H1 (cell line): ENCODE data around the gene TTLL1. TPM values are rescaled to one million over a fixed set of nuclear protein-coding genes. Genes with fewer than 3 reads are reported as not detected.

ENCODE experiments used
- CTCF ChIA-PET: fragments of 300-600 bp; sonication (Branson Sonifier 250); formaldehyde crosslinking; loops from one replicate; lab custom pipeline; 2021; ENCODE audit not compliant: partially characterized antibody; lab: Charles Lee
- POLR2A ChIA-PET: fragments of 300-600 bp; sonication (Branson Sonifier 250); formaldehyde crosslinking; loops from one replicate; lab custom pipeline; 2021; ENCODE audit warnings: inconsistent platforms; ENCODE audit not compliant: partially characterized antibody; lab: Charles Lee
- DNase-seq, 2 experiments: peaks; one replicate each; pipeline versions ENCODE4 v3.0.0 to v3.0.0-alpha.2; 2010 to 2022; ENCODE audit warnings: low spot score in 2 of 2, low read depth in 1 of 2, mixed read lengths in 1 of 2
- FAIRE-seq: peaks from 2 replicates; lab custom pipeline; 2011; peaks lifted over from hg19 to GRCh38; lab: Jason Lieb, UNC
- H2AFZ ChIP-seq: 2 replicates; pipeline ENCODE4 v1.8.1; 2012; ENCODE audit warnings: low read length, inconsistent platforms
- H2AK5ac ChIP-seq: 2 replicates; pipeline ENCODE4 v1.6.1; 2013; ENCODE audit warnings: low read depth, low read length
- H2BK120ac ChIP-seq: replicated peaks from 2 replicates; pipeline ENCODE3; 2013; ENCODE audit warnings: low read depth, low read length, inconsistent platforms
- H2BK12ac ChIP-seq: 2 replicates; pipeline ENCODE4 v1.6.1; 2013; ENCODE audit warnings: low read depth, low read length
- H2BK15ac ChIP-seq: 2 replicates; pipeline ENCODE4 v1.6.1; 2013; ENCODE audit warnings: low read length
- H2BK20ac ChIP-seq: 2 replicates; pipeline ENCODE4 v1.6.1; 2013; ENCODE audit warnings: low read length
- H2BK5ac ChIP-seq: 2 replicates; pipeline ENCODE4 v1.6.1; 2013; ENCODE audit warnings: low read depth, low read length
- H3K14ac ChIP-seq: 2 replicates; pipeline ENCODE4 v1.6.1; 2013; ENCODE audit warnings: inconsistent platforms; ENCODE audit not compliant: insufficient read length
- H3K18ac ChIP-seq: 2 replicates; pipeline ENCODE4 v1.6.1; 2013; ENCODE audit warnings: low read length; ENCODE audit errors: extremely low read depth
- H3K23ac ChIP-seq: 2 replicates; pipeline ENCODE4 v1.6.1; 2013; ENCODE audit warnings: inconsistent platforms; ENCODE audit not compliant: insufficient read length
- H3K23me2 ChIP-seq: 2 replicates; pipeline ENCODE4 v1.6.1; 2013; ENCODE audit warnings: low read depth, low read length
- H3K27ac ChIP-seq: 2 replicates; pipeline ENCODE4 v1.6.1; 2011; ENCODE audit warnings: low read depth, low read length, inconsistent platforms
- H3K27me3 ChIP-seq, 4 experiments: replicated peaks in 1 of 4; 1 replicate in 1 of 4; 2 replicates in 3 of 4; pipeline versions ENCODE4 v1.6.1 to v1.8.1; 2011 to 2013; ENCODE audit warnings: low read length in 3 of 4, mild to moderate bottlenecking in 3 of 4, inconsistent platforms in 2 of 4, mixed read lengths in 2 of 4, moderate library complexity in 1 of 4; ENCODE audit not compliant: control insufficient read depth in 3 of 4, insufficient read depth in 3 of 4; ENCODE audit errors: extremely low read depth in 1 of 4
- H3K36me3 ChIP-seq, 4 experiments: 2 replicates each; pipeline versions ENCODE4 v1.6.1 to v1.8.1; 2011 to 2013; ENCODE audit warnings: mild to moderate bottlenecking in 4 of 4, low read length in 3 of 4, moderate library complexity in 2 of 4, control low read depth in 1 of 4, inconsistent platforms in 1 of 4; ENCODE audit not compliant: insufficient read depth in 4 of 4, control insufficient read depth in 2 of 4
- H3K4ac ChIP-seq: replicated peaks from 2 replicates; pipeline ENCODE3; 2013; ENCODE audit warnings: low read length, low read depth, mixed read lengths, inconsistent platforms; ENCODE audit not compliant: insufficient read length
- H3K4me1 ChIP-seq, 4 experiments: replicated peaks in 1 of 4; 1 replicate in 1 of 4; 2 replicates in 3 of 4; pipeline versions ENCODE4 v1.6.1 to v1.8.1; 2011 to 2013; ENCODE audit warnings: low read length in 3 of 4, inconsistent platforms in 2 of 4, mixed read lengths in 1 of 4; ENCODE audit not compliant: insufficient read depth in 4 of 4, control insufficient read depth in 3 of 4
- H3K4me2 ChIP-seq, 2 experiments: 2 replicates each; pipeline versions ENCODE4 v1.6.1 to v1.8.1; 2011 to 2013; ENCODE audit warnings: low read depth in 2 of 2, low read length in 2 of 2, control low read depth in 1 of 2, inconsistent platforms in 1 of 2, mild to moderate bottlenecking in 1 of 2; ENCODE audit not compliant: insufficient read depth in 1 of 2
- H3K4me3 ChIP-seq, 4 experiments: fragments of 200-600, 300-600 bp in 1 of 4; sonication (generic), shearing (Covaris generic), sonication (Bioruptor Twin) in 1 of 4; 2 replicates each; pipeline versions ENCODE4 v1.5.1 to v1.8.1; 2011 to 2016; ENCODE audit warnings: low read length in 4 of 4, low read depth in 3 of 4, control low read depth in 2 of 4, inconsistent platforms in 2 of 4, mild to moderate bottlenecking in 2 of 4, mixed read lengths in 1 of 4, moderate library complexity in 1 of 4; ENCODE audit not compliant: insufficient read depth in 2 of 4; ENCODE audit errors: extremely low read depth in 1 of 4
- H3K56ac ChIP-seq: replicated peaks from 2 replicates; pipeline ENCODE3; 2013; ENCODE audit warnings: low read depth, mild to moderate bottlenecking, mixed read lengths, low read length, inconsistent platforms; ENCODE audit not compliant: insufficient read length
- H3K79me1 ChIP-seq: 2 replicates; pipeline ENCODE4 v1.6.1; 2013; ENCODE audit warnings: low read depth, low read length, control low read depth
- H3K79me2 ChIP-seq, 2 experiments: 2 replicates each; pipeline versions ENCODE4 v1.6.1 to v1.8.1; 2012 to 2013; ENCODE audit warnings: low read length in 2 of 2, mild to moderate bottlenecking in 2 of 2, inconsistent platforms in 1 of 2; ENCODE audit not compliant: insufficient read depth in 2 of 2, control insufficient read depth in 1 of 2
- H3K9ac ChIP-seq, 4 experiments: replicated peaks in 1 of 4; 1 replicate in 1 of 4; 2 replicates in 3 of 4; pipeline versions ENCODE4 v1.6.1 to v1.8.1; 2011 to 2013; ENCODE audit warnings: low read depth in 3 of 4, low read length in 3 of 4, control low read depth in 2 of 4, mild to moderate bottlenecking in 2 of 4, moderate library complexity in 2 of 4, inconsistent platforms in 1 of 4; ENCODE audit errors: extremely low read depth in 1 of 4
- H3K9me3 ChIP-seq, 2 experiments: 2 replicates each; pipeline versions ENCODE4 v1.6.1 to v1.8.1; 2012 to 2013; ENCODE audit warnings: mild to moderate bottlenecking in 2 of 2, moderate library complexity in 2 of 2, control low read depth in 1 of 2, inconsistent platforms in 1 of 2, low read depth in 1 of 2, low read length in 1 of 2, mixed read lengths in 1 of 2; ENCODE audit not compliant: insufficient read depth in 2 of 2
- H4K20me1 ChIP-seq, 2 experiments: replicated peaks in 1 of 2; 2 replicates each; pipeline versions ENCODE3 to v1.8.1; 2011 to 2013; ENCODE audit warnings: inconsistent platforms in 2 of 2, low read length in 2 of 2, mild to moderate bottlenecking in 1 of 2; ENCODE audit not compliant: insufficient read depth in 2 of 2, control insufficient read depth in 1 of 2
- H4K5ac ChIP-seq: 2 replicates; pipeline ENCODE4 v1.6.1; 2013; ENCODE audit warnings: low read length, low read depth, mixed read lengths, inconsistent platforms; ENCODE audit not compliant: insufficient read length
- H4K8ac ChIP-seq: 2 replicates; pipeline ENCODE4 v1.8.0; 2013; ENCODE audit warnings: mild to moderate bottlenecking, moderate library complexity, low read length, inconsistent platforms; ENCODE audit not compliant: insufficient read depth; ENCODE audit errors: extremely low read depth
- H4K91ac ChIP-seq: replicated peaks from 2 replicates; pipeline ENCODE3; 2013; ENCODE audit warnings: low read length, mixed read lengths, inconsistent platforms; ENCODE audit not compliant: insufficient read length
- ATF2 ChIP-seq: IDR thresholded peaks from 2 replicates; pipeline ENCODE4 v1.6.1; 2012; ENCODE audit warnings: low read length, inconsistent platforms
- BACH1 ChIP-seq: IDR thresholded peaks from 2 replicates; pipeline ENCODE4 v1.6.1; 2012; ENCODE audit warnings: low read length, improper control_type of control experiment
- CBX5 ChIP-seq: fragments of 300-800, 300-1000 bp; sonication (generic); IDR thresholded peaks from 2 replicates; pipeline ENCODE4 v1.7.1; 2016; ENCODE audit warnings: antibody characterized with exemption, low read length, low read depth
- CREB1 ChIP-seq: IDR thresholded peaks from 2 replicates; pipeline ENCODE4 v1.6.1; 2012; ENCODE audit warnings: inconsistent platforms
- MAFK ChIP-seq: IDR thresholded peaks from 2 replicates; pipeline ENCODE4 v1.6.1; 2012; ENCODE audit warnings: low read depth, mild to moderate bottlenecking, improper control_type of control experiment, low read length
- NANOG ChIP-seq: IDR thresholded peaks from 2 replicates; pipeline ENCODE4 v1.6.1; 2011; ENCODE audit warnings: low read length, low read depth, mild to moderate bottlenecking, inconsistent platforms; ENCODE audit not compliant: insufficient read depth, poor library complexity, severe bottlenecking
- RXRA ChIP-seq: IDR thresholded peaks from 2 replicates; pipeline ENCODE4 v1.6.1; 2011; ENCODE audit warnings: low read depth, mild to moderate bottlenecking, low read length, moderate library complexity; ENCODE audit not compliant: insufficient read depth
- SIX5 ChIP-seq: IDR thresholded peaks from 2 replicates; pipeline ENCODE4 v1.6.1; 2011; ENCODE audit warnings: mild to moderate bottlenecking, low read depth, low read length
- SP1 ChIP-seq: IDR thresholded peaks from 2 replicates; pipeline ENCODE4 v1.6.1; 2011; ENCODE audit warnings: low read depth, low read length
- SRF ChIP-seq: IDR thresholded peaks from 2 replicates; pipeline ENCODE4 v1.6.1; 2011; ENCODE audit warnings: mild to moderate bottlenecking, low read depth, low read length, moderate library complexity
- TCF12 ChIP-seq: IDR thresholded peaks from 2 replicates; pipeline ENCODE4 v1.6.1; 2011; ENCODE audit warnings: low read depth, mild to moderate bottlenecking, low read length
- ZNF274 ChIP-seq: IDR thresholded peaks from 2 replicates; pipeline ENCODE4 v1.7.0; 2012; ENCODE audit warnings: low read length, borderline replicate concordance; ENCODE audit errors: extremely low read depth
- WGBS, 2 experiments: shearing (Covaris generic) in 1 of 2; methylation state at CpG; one replicate each; pipeline versions ENCODE4 v1.1.6 to v1.1.7; 2013 to 2015; ENCODE audit warnings: low lambda C conversion rate in 2 of 2, mixed read lengths in 2 of 2, inconsistent platforms in 1 of 2, low coverage in 1 of 2, missing lambda C conversion rate in 1 of 2; ENCODE audit not compliant: insufficient replicate concordance in 2 of 2, insufficient coverage in 1 of 2, insufficient read length in 1 of 2; ENCODE audit errors: extremely low coverage in 1 of 2, missing lambda C conversion rate in 1 of 2; 5-methylcytosine and 5-hydroxymethylcytosine counted together
- polyA plus RNA-seq, 7 experiments: library from polyadenylated mRNA; depleted of rRNA in 3 of 7; stranded (reverse) in 5 of 7; unstranded in 2 of 7; fragments of >200 nt in 5 of 7; fragments of 200-250 nt in 2 of 7; gene quantifications; 1 replicate in 5 of 7; 2 replicates in 1 of 7; 4 replicates in 1 of 7; pipeline versions ENCODE4 v1.2.1 to v1.2.3, GENCODE V29; 2011 to 2013; ENCODE audit warnings: missing spikeins in 2 of 7, mixed read lengths in 2 of 7
- total RNA-seq: library from RNA; stranded (reverse); fragmentation: NEBNext Ultra II Directional; extraction: Animal tissue kit (Norgen Biotek cat#: 25700); gene quantifications from 2 replicates; pipeline ENCODE4 v1.2.1, GENCODE V29; 2021

TTLL1 gene
- total and polyA plus RNA-seq, 2 of the 8 experiments (the other 6 are each of a cell fraction or from before 2014, with no cell fraction given) = 5.0 to 13.8 TPM

- H2BK5ac ChIP-seq = no peak overlapping the region
- no peaks in the 10 kb centered on the region for H3K79me2 ChIP-seq
- H4K8ac ChIP-seq = no peak overlapping the region
- no peak overlapping the region for H4K91ac ChIP-seq
- ChIA-PET CTCF (interaction anchor here (0.6 to 1.7 kb wide), 4 partner anchors 11 to 72 kb away, joined by 3 to 5 read pairs (median 4); no protein-coding TSS in a partner anchor), POLR2A (interaction anchor here (1.4 to 2.3 kb wide), 2 partner anchors 12 to 17 kb away, joined by 3 to 4 read pairs; no protein-coding TSS in a partner anchor)
- WGBS, 2 experiments = 93% methylated on average over 17 of the region's 17 CpGs; no CpG with 5 or more reads in 1 of the 2 experiments
- H3K27ac ChIP-seq = no peak overlapping the region
- H3K9ac ChIP-seq = no peak overlapping the region
- H3K18ac ChIP-seq = no peak overlapping the region
- peaks cover 5% of the 10 kb centered on the region for H3K79me1 ChIP-seq
- no peak overlapping the region for H3K14ac ChIP-seq
- no peak overlapping the region for H2BK20ac ChIP-seq
- H3K23ac ChIP-seq = no peak overlapping the region
- H3K4me1 ChIP-seq = peaks cover 0 to 6% (median 0%) of the 10 kb centered on the region in 4 experiments; a peak in 3 of 7 replicates
- DNase-seq (no peak), FAIRE-seq (no peak)
- H2AK5ac ChIP-seq = no peak overlapping the region
- H3K4ac ChIP-seq = no peak overlapping the region
- H4K20me1 ChIP-seq = peaks cover 3 to 21% of the 10 kb centered on the region in 2 experiments
- H3K36me3 ChIP-seq = peaks cover 6 to 35% (median 11%) of the 10 kb centered on the region in 4 experiments; a peak in 6 of 8 replicates
- no peak overlapping the region for H3K4me2 ChIP-seq
- H2BK12ac ChIP-seq = no peak overlapping the region
- no peak overlapping the region for H2BK15ac ChIP-seq
- H2AFZ ChIP-seq = no peak overlapping the region
- no peak overlapping the region for H3K4me3 ChIP-seq
- no peak overlapping the region for H2BK120ac ChIP-seq
- H3K27me3 ChIP-seq = no peaks in the 10 kb centered on the region
- H3K23me2 ChIP-seq = no peaks in the 10 kb centered on the region
- no peaks in the 10 kb centered on the region for H3K9me3 ChIP-seq
- no peak overlapping the region for H3K56ac ChIP-seq
- H4K5ac ChIP-seq = no peak overlapping the region
- TF ChIP-seq TCF12 = no peak
- TF ChIP-seq SRF = no peak
- TF ChIP-seq BACH1 = no peak
- TF ChIP-seq MAFK = no peak
- TF ChIP-seq NANOG = no peak
- no peak for TF ChIP-seq ZNF274
- TF ChIP-seq SP1 = no peak
- TF ChIP-seq RXRA = no peak
- TF ChIP-seq CBX5 = no peak
- no peak for TF ChIP-seq ATF2
- TF ChIP-seq SIX5 = no peak
- TF ChIP-seq CREB1 = no peak
These were observed 42.7 kb upstream of the TTLL1 start for GRCh38 chr22:43131773-43132501.
